OCI-M2 (cell line): ENCODE measurements around the gene CD2BP2.
"Not testable (repeated sequence)": the region's sequence is repeated elsewhere in the genome, so short reads cannot be mapped to it uniquely, and the experiment has no call there.

Source experiments
- DNase-seq: peaks from one replicate; lab custom pipeline; 2025; ENCODE audit not compliant: unreplicated experiment; lab: John Stamatoyannopoulos, UW

CD2BP2 gene

DNA sequence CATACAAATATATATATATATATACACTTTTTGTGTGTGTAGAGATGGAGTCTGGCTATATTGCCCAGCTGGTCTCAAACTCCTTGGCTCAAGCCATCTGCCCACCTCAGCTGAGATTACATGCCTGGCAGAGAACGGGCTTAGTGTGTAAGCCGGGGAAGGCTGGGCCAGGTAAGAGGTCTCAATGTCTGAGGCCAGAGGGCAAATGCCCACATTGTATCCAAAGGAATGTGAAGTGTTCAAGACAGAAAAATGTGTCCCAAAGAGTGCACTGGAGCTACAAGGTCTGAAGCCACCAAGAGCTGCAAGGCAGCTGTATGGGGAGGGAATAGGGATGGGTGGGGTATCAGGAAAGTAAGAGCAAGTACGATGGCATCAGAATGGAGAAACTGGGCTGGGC, 8.8 kb downstream of the CD2BP2 start:
- DNase-seq, result no peak

- DNase-seq, result not testable (repeated sequence)
These were observed 11.7 kb downstream of the CD2BP2 start for GRCh38 chr16:30343491-30343820.

- no peak for DNase-seq
These were observed 12.2 kb downstream of the CD2BP2 start for GRCh38 chr16:30342751-30343490.

DNA sequence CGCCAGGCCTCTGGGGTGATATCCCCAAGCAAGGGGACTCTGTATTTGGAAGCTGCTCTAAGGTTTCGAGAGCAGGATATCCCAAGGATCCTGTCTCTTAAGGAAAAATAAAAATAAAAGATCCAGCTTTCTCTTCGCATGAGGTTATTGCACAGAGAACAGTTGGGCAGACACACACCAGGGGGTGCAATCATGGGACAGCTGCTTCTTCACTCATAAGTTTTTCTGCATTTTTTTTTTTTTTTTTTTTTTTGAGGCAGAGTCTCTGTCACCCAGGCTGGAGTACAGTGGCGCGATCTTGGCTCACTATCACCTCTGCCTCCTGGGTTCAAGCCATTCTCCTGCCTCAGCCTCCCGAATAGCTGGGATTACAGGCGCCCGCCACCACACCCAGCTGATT, 13.1 kb downstream of the CD2BP2 start:
- DNase-seq, result not testable (repeated sequence)

DNA sequence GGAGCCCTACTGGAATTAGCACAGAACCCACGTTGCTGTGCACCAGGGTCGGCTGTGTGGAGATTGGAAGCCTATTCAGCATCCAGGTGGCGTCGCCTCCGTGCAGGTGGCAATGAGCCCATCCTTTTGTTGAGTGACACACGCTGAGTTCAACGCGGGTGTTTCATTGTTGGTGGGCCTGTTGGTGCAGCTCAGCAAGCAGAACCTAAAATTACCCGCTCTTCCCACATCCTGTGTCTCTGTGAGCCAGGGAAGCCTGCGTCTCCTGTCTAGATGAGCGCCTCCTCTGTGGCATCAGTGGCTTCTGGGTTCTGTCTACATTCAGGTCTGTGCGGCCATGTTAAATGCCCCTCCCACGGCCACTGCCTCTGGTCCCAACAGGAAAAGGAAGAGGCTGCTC, 14.5 kb downstream of the CD2BP2 start:
- no peak for DNase-seq

DNA sequence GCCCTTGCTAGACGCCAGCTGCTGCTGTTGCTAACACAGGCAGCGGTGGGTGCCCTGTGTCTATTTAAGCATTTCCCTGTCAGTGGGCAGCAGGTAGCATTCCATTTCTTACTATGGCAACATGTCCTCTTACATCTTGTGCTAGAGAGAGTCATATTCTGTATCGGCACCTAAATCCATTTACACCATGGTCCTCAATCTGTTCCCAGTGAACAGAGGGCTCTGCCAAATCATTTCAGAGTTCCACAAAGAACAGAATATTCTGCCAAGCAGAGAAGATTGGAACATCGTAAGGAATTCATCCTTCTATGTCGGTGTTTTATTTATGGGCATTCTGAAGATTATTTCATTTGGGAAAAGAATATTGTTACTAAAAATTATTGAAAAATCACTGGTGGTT, 16.4 kb downstream of the CD2BP2 start:
- DNase-seq, result not testable (repeated sequence)

- not testable (repeated sequence) for DNase-seq
These were observed 17.1 kb downstream of the CD2BP2 start for GRCh38 chr16:30337964-30338357.

- DNase-seq, result no peak
These were observed 19.3 kb downstream of the CD2BP2 start for GRCh38 chr16:30335598-30336474.

DNA sequence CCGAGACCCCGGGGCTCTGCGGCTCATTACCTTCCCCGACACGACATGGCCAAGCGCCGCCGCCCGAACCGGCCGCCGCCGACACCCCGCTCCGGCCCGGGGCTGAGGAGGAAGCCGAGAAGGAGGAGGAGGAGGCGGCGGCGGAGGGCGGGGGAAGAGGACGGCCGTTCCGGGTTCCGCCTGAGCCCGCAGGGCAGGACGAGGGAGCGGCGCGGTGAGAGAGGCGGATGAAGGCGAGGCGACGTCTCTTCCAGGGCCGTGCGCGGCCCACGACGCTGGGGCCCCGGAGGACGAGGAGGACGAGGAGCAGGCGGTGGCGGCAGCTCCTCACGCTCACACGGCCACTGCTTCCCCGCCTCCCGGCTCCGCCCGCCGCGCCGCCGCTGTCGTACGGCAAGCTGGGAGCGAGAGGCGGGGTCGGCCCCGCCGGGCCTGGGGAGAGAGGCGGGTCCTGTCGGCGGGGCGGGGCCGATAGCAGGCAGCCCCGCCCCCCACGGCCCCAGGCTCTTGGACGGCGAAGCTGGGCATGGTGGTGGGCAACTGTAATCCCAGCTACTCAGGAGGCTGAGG, 20.0 kb downstream of the CD2BP2 start:
- DNase-seq, result not testable (repeated sequence)

DNA sequence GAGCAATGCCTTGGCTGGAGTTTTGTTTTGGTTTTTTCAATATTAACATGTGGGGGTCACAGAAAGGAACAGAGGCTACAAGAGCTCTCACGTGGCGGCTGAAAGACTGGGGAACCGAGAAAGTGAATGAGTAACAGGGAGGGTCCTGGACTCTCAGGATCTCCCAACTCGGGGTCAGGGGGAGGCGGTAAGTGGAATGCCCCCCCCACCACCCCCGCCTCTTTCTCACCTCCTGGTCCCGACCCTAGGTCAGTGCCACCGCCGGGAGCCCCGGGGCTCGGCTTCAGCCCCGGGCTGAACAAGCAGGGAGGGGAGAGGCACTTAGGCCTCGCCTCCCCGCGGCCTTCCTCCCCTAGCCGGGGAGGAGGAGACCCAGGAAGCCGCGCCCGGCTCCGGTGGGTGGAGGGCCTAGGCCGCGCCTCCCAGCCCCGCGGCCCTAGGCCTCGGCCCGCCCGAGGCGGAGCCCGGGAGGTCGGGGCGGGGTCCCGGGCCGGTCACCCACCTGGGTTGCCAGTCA, 20.6 kb downstream of the CD2BP2 start:
- not testable (repeated sequence) for DNase-seq

GRCh38 chr16:30324220-30324619, 30.9 kb downstream of the CD2BP2 start:
- not testable (repeated sequence) for DNase-seq

GRCh38 chr16:30318647-30319046, 36.5 kb downstream of the CD2BP2 start:
- not testable (repeated sequence) for DNase-seq

GRCh38 chr16:30310937-30311336, 44.2 kb downstream of the CD2BP2 start:
- DNase-seq, result not testable (repeated sequence)

GRCh38 chr16:30309255-30309654, 45.9 kb downstream of the CD2BP2 start:
- not testable (repeated sequence) for DNase-seq
